Endothelial cell of umbilical vein (primary cell): ENCODE measurements around the gene TCF20. TPM values are rescaled to one million over a fixed set of nuclear protein-coding genes. Genes with fewer than 3 reads are reported as not detected.

Experiments
- BruUV-seq: library from RNA; stranded (reverse); fragments of 400-500 nt; replicated peaks from 2 replicates; lab custom pipeline; 2021; lab: Mats Ljungman, UMichigan
- CTCF ChIA-PET: fragments of 300-600, 350-600 bp; sonication (Branson Sonifier 250); formaldehyde crosslinking; loops from one replicate; lab custom pipeline; 2021; ENCODE audit warnings: antibody characterized with exemption, inconsistent platforms; lab: Charles Lee
- POLR2A ChIA-PET: fragments of 300-600, 350-600 bp; sonication (Branson Sonifier 250); formaldehyde crosslinking; loops from one replicate; lab custom pipeline; 2021; ENCODE audit warnings: antibody characterized with exemption, inconsistent platforms; lab: Charles Lee
- DNase-seq: peaks from one replicate; pipeline ENCODE4 v3.0.0-alpha.2; 2011; ENCODE audit warnings: low read depth, low spot score
- FAIRE-seq: peaks from 2 replicates; lab custom pipeline; 2011; peaks lifted over from hg19 to GRCh38; lab: Jason Lieb, UNC
- H2AFZ ChIP-seq: 2 replicates; pipeline ENCODE4 v1.6.0; 2012; ENCODE audit warnings: low read depth, low read length, control low read depth, inconsistent platforms
- H3K27ac ChIP-seq: 2 replicates; pipeline ENCODE4 v1.5.1; 2011; ENCODE audit warnings: low read depth, mild to moderate bottlenecking, control low read depth, low read length, moderate library complexity; ENCODE audit not compliant: insufficient read depth
- H3K27me3 ChIP-seq, 2 experiments: 2 replicates each; pipeline versions ENCODE4 v1.6.0 to v1.6.1; 2011; ENCODE audit warnings: low read length in 2 of 2, mixed read lengths in 1 of 2; ENCODE audit not compliant: control insufficient read depth in 2 of 2, insufficient read depth in 2 of 2
- H3K36me3 ChIP-seq, 2 experiments: 2 replicates in 1 of 2; 3 replicates in 1 of 2; pipeline ENCODE4 v1.5.1; 2011; ENCODE audit warnings: low read length in 2 of 2, mild to moderate bottlenecking in 1 of 2, moderate library complexity in 1 of 2; ENCODE audit not compliant: control insufficient read depth in 2 of 2, insufficient read depth in 2 of 2; ENCODE audit errors: extremely low read depth in 1 of 2
- H3K4me1 ChIP-seq: 3 replicates; pipeline ENCODE4 v1.5.1; 2011; ENCODE audit warnings: mild to moderate bottlenecking, low read length; ENCODE audit not compliant: control insufficient read depth, insufficient read depth; ENCODE audit errors: extremely low read depth
- H3K4me2 ChIP-seq: 2 replicates; pipeline ENCODE4 v1.6.1; 2011; ENCODE audit warnings: low read length, control low read depth, mixed read lengths; ENCODE audit not compliant: insufficient read depth
- H3K4me3 ChIP-seq, 3 experiments: fragments of 200-600 bp in 1 of 3; sonication (generic), shearing (Covaris generic) in 1 of 3; replicated peaks in 1 of 3; 2 replicates each; pipeline ENCODE4 v1.5.1; 2011 to 2016; ENCODE audit warnings: control low read depth in 3 of 3, low read length in 3 of 3, mild to moderate bottlenecking in 2 of 3, inconsistent platforms in 1 of 3, low read depth in 1 of 3, moderate library complexity in 1 of 3; ENCODE audit not compliant: insufficient read depth in 1 of 3
- H3K79me2 ChIP-seq: 2 replicates; pipeline ENCODE4 v1.6.0; 2012; ENCODE audit warnings: low read length, inconsistent platforms; ENCODE audit not compliant: control insufficient read depth, insufficient read depth
- H3K9ac ChIP-seq: replicated peaks from 2 replicates; pipeline ENCODE3; 2011; ENCODE audit warnings: low read length, control low read depth; ENCODE audit not compliant: insufficient read depth; ENCODE audit errors: extremely low read depth
- H3K9me1 ChIP-seq: replicated peaks from 3 replicates; pipeline ENCODE4 v1.6.0; 2011; ENCODE audit warnings: mild to moderate bottlenecking, low read length; ENCODE audit not compliant: control insufficient read depth, insufficient read depth; ENCODE audit errors: extremely low read depth
- H3K9me3 ChIP-seq: replicated peaks from 2 replicates; pipeline ENCODE4 v1.5.1; 2012; ENCODE audit warnings: low read length, inconsistent platforms; ENCODE audit not compliant: control insufficient read depth, insufficient read depth
- H4K20me1 ChIP-seq: replicated peaks from 2 replicates; pipeline ENCODE3; 2011; ENCODE audit warnings: mild to moderate bottlenecking, low read length; ENCODE audit not compliant: control insufficient read depth, insufficient read depth; ENCODE audit errors: extremely low read depth
- EZH2 ChIP-seq: IDR thresholded peaks from 2 replicates; pipeline ENCODE4 v1.6.1; 2012; ENCODE audit warnings: borderline replicate concordance, low read depth, mild to moderate bottlenecking, moderate library complexity, low read length, inconsistent platforms; ENCODE audit not compliant: severe bottlenecking
- FOS ChIP-seq: IDR thresholded peaks from 2 replicates; pipeline ENCODE4 v1.6.1; 2011; ENCODE audit warnings: mild to moderate bottlenecking, low read length, moderate library complexity, borderline replicate concordance; ENCODE audit not compliant: insufficient read depth
- GATA2 ChIP-seq: IDR thresholded peaks from 2 replicates; pipeline ENCODE4 v1.7.0; 2011; ENCODE audit warnings: low read depth, mild to moderate bottlenecking, moderate library complexity, mixed read lengths, low read length; ENCODE audit not compliant: insufficient read length, insufficient read depth
- JUN ChIP-seq: IDR thresholded peaks from 2 replicates; pipeline ENCODE4 v1.6.1; 2011; ENCODE audit warnings: borderline replicate concordance, low read depth; ENCODE audit not compliant: insufficient read length, insufficient read depth
- MYC ChIP-seq: IDR thresholded peaks from one replicate; pipeline ENCODE4 v1.6.1; 2011; ENCODE audit warnings: mild to moderate bottlenecking, low read depth, low read length
- POLR2A ChIP-seq: IDR thresholded peaks from 2 replicates; pipeline ENCODE4 v1.6.1; 2012; ENCODE audit warnings: low read depth, mild to moderate bottlenecking, control low read depth, low read length
- POLR2AphosphoS5 ChIP-seq: IDR thresholded peaks from 2 replicates; pipeline ENCODE4 v1.6.1; 2012; ENCODE audit warnings: low read depth, mild to moderate bottlenecking, control low read depth, low read length, moderate library complexity; ENCODE audit not compliant: insufficient read depth
- dilution Hi-C: fragments of 300-500 bp; cut with MboI; formaldehyde crosslinking; loops from one replicate; pipeline ENCODE4 v1.15.0; 2019; ENCODE audit warnings: low sequenced_read_pairs; ENCODE audit not compliant: extremely low pct_ligation_motif_present
- intact Hi-C: fragments of 100-400 bp; cut with micrococcal nuclease; formaldehyde crosslinking; loops from one replicate; pipeline ENCODE4 v1.10.0; 2022
- polyA plus RNA-seq, 4 experiments: library from polyadenylated mRNA; depleted of rRNA in 3 of 4; stranded (reverse) in 3 of 4; unstranded in 1 of 4; fragments of >200 nt; gene quantifications; 2 replicates each; pipeline versions ENCODE4 v1.2.1 to v1.2.3, GENCODE V29; 2011 to 2012; ENCODE audit warnings: missing spikeins in 1 of 4
- total RNA-seq: library from RNA; stranded (reverse); gene quantifications from 2 replicates; pipeline ENCODE4 v1.2.3, GENCODE V29; 2021
- TF ChIP-seq, protein P1 (sequence below): IDR thresholded peaks from 2 replicates; pipeline ENCODE4 v1.6.1; 2011; ENCODE audit not compliant: insufficient read depth, insufficient read length
- TF ChIP-seq, protein P2 (sequence below), 2 donors: IDR thresholded peaks; 1 replicate in 1 of 2; 2 replicates in 1 of 2; pipeline ENCODE4 v1.5.1; 2011; ENCODE audit warnings: low read length in 2 of 2, mild to moderate bottlenecking in 2 of 2, moderate library complexity in 2 of 2, control low read depth in 1 of 2, inconsistent platforms in 1 of 2, low read depth in 1 of 2; ENCODE audit not compliant: insufficient read depth in 1 of 2; ENCODE audit errors: extremely low read depth in 1 of 2

The TCF20 gene
- total and polyA plus RNA-seq, 2 donors (not counting 3 experiments of a cell fraction or from before 2014, with no cell fraction given), result 11.2 to 36.7 TPM

DNA sequence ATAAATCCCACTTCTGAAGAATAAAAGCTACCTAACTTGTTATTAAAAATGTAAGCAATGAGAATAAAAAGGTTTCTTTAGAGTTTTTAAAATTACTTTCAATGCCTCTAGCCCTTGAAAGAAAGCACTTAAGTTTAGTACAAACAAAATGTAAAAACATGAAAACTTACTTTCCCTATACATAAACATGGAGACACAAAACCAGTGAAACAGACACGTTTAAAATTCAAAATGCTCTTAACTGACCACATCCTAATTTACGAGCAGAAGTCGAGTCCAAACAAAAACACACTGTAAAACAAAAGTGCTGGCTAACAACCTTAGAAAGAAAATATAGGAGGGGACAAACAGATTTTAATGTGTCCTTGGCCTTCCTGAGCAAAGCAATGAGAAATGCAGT is 36.6 kb downstream of the TCF20 start:
- H3K79me2 ChIP-seq, result peaks cover 39% of the 10 kb centered on the region
- no peaks in the 10 kb centered on the region for H3K36me3 ChIP-seq
- ChIA-PET POLR2A (no interaction called here), CTCF (no interaction called here)
- intact Hi-C loops, result no loop called here
- FAIRE-seq (no peak), DNase-seq (no peak)
- H3K4me1 ChIP-seq, result no peaks in the 10 kb centered on the region
- dilution Hi-C loops, result no loop called here
- no peak overlapping the region for H2AFZ ChIP-seq
- H3K27ac ChIP-seq, result no peak overlapping the region
- no peaks in the 10 kb centered on the region for H3K9me3 ChIP-seq
- peaks cover 3% of the 10 kb centered on the region for H4K20me1 ChIP-seq
- H3K4me2 ChIP-seq, result no peak overlapping the region
- no peaks in the 10 kb centered on the region for H3K9me1 ChIP-seq
- no peak overlapping the region for H3K9ac ChIP-seq
- no peaks in the 10 kb centered on the region for H3K27me3 ChIP-seq
- no peak overlapping the region for H3K4me3 ChIP-seq
- no TSS peak for BruUV-seq
- TF ChIP-seq FOS, result no peak
- no peak for TF ChIP-seq MYC
- TF ChIP-seq POLR2A, result no peak
- TF ChIP-seq, protein P1, sequence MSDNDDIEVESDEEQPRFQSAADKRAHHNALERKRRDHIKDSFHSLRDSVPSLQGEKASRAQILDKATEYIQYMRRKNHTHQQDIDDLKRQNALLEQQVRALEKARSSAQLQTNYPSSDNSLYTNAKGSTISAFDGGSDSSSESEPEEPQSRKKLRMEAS, result no peak
- no peak for TF ChIP-seq GATA2
- TF ChIP-seq EZH2, result no peak
- TF ChIP-seq POLR2AphosphoS5, result no peak
- TF ChIP-seq, protein P2, sequence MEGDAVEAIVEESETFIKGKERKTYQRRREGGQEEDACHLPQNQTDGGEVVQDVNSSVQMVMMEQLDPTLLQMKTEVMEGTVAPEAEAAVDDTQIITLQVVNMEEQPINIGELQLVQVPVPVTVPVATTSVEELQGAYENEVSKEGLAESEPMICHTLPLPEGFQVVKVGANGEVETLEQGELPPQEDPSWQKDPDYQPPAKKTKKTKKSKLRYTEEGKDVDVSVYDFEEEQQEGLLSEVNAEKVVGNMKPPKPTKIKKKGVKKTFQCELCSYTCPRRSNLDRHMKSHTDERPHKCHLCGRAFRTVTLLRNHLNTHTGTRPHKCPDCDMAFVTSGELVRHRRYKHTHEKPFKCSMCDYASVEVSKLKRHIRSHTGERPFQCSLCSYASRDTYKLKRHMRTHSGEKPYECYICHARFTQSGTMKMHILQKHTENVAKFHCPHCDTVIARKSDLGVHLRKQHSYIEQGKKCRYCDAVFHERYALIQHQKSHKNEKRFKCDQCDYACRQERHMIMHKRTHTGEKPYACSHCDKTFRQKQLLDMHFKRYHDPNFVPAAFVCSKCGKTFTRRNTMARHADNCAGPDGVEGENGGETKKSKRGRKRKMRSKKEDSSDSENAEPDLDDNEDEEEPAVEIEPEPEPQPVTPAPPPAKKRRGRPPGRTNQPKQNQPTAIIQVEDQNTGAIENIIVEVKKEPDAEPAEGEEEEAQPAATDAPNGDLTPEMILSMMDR (IDR thresholded peaks at IDR 0.05; ENCODE audit: extremely low read depth in 1 of 2, insufficient read depth in 1 of 2, low read depth in 1 of 2, low read length in 2 of 2), result no peak
- TF ChIP-seq JUN, result no peak
